HG02678 (cell line): ENCODE data around the gene ARRDC5.
"Not testable (repeated sequence)": the region's sequence is repeated elsewhere in the genome, so short reads cannot be mapped to it uniquely, and the experiment has no call there.

ENCODE experiments used
- ATAC-seq: cut with Tn5 transposase; IDR thresholded peaks from one replicate; pipeline ENCODE4 v1.9.1; 2021; ENCODE audit warnings: mild to moderate bottlenecking, moderate library complexity; ENCODE audit not compliant: unreplicated experiment

Gene ARRDC5

GRCh38 chr19:4871711-4872110, 31.0 kb downstream of the ARRDC5 start:
- ATAC-seq = no peak

GRCh38 chr19:4870025-4870700, 32.5 kb downstream of the ARRDC5 start:
- ATAC-seq = no peak

- no peak for ATAC-seq
These were observed 34.3 kb downstream of the ARRDC5 start for GRCh38 chr19:4868286-4868834.

- peak; percentile 78 for ATAC-seq
These were observed 35.0 kb downstream of the ARRDC5 start, which contains the start of gene PLIN3 for GRCh38 chr19:4867534-4868285. Gene PLIN3 (minus strand): TSS chr19:4867667. CDS start chr19:4861394, 6,273 bp downstream.

GRCh38 chr19:4866595-4867424, 35.9 kb downstream of the ARRDC5 start:
- no peak for ATAC-seq

GRCh38 chr19:4861147-4861546, 41.5 kb downstream of the ARRDC5 start:
- ATAC-seq = no peak

GRCh38 chr19:4859697-4860096, 43.0 kb downstream of the ARRDC5 start:
- ATAC-seq = no peak

- not testable (repeated sequence) for ATAC-seq
These were observed 46.2 kb downstream of the ARRDC5 start for GRCh38 chr19:4856468-4856867.

GRCh38 chr19:4853506-4853905, 49.2 kb downstream of the ARRDC5 start:
- not testable (repeated sequence) for ATAC-seq

- ATAC-seq = no peak
These were observed 50.2 kb downstream of the ARRDC5 start for GRCh38 chr19:4852484-4852883.

- no peak for ATAC-seq
These were observed 51.0 kb downstream of the ARRDC5 start for GRCh38 chr19:4851551-4852290.

GRCh38 chr19:4849019-4849418, 53.7 kb downstream of the ARRDC5 start:
- ATAC-seq = no peak

- no peak for ATAC-seq
These were observed 55.3 kb downstream of the ARRDC5 start for GRCh38 chr19:4847190-4847973.

GRCh38 chr19:4845975-4846374, 56.7 kb downstream of the ARRDC5 start:
- not testable (repeated sequence) for ATAC-seq

GRCh38 chr19:4844348-4845179, 58.1 kb downstream of the ARRDC5 start:
- no peak for ATAC-seq

- ATAC-seq = no peak
These were observed 59.1 kb downstream of the ARRDC5 start for GRCh38 chr19:4843647-4843965.
